Ovary (tissue), 9 donors: ENCODE results near the gene TBX18. TPM values are rescaled to one million over a fixed set of nuclear protein-coding genes. Genes with fewer than 3 reads are reported as not detected.

Experiments used
- DNase-seq, 5 donors: peaks; one replicate each; pipeline ENCODE4 v3.0.0-alpha.2; 2019 to 2020
- H3K27ac ChIP-seq, 2 donors: fragments of 200-600 bp; one replicate each; pipeline versions ENCODE4 v1.5.1 to v1.8.0; 2019 to 2022
- H3K27me3 ChIP-seq: fragments of 200-600 bp; one replicate; pipeline ENCODE4 v1.8.0; 2022
- H3K36me3 ChIP-seq: fragments of 200-600 bp; sonication (generic); one replicate; pipeline ENCODE4 v1.5.1; 2019
- H3K4me1 ChIP-seq: one replicate; pipeline ENCODE4 v1.8.1; 2013; ENCODE audit warnings: mild to moderate bottlenecking, moderate library complexity; ENCODE audit not compliant: insufficient read depth
- H3K4me3 ChIP-seq: fragments of 200-600 bp; sonication (generic); one replicate; pipeline ENCODE4 v1.5.1; 2017
- H3K9me3 ChIP-seq, 2 donors: fragments of 200-600 bp in 1 of 2; sonication (generic) in 1 of 2; one replicate each; pipeline versions ENCODE4 v1.5.1 to v1.8.1; 2013 to 2019; ENCODE audit warnings: mild to moderate bottlenecking in 1 of 2, moderate library complexity in 1 of 2
- CTCF ChIP-seq, 3 donors: fragments of 450-650 bp in 2 of 3; fragments of 200-600 bp in 1 of 3; IDR thresholded peaks; one replicate each; pipeline versions ENCODE4 v1.5.1 to v1.8.0; 2016 to 2022; ENCODE audit warnings: antibody characterized with exemption in 3 of 3, mild to moderate bottlenecking in 1 of 3
- EP300 ChIP-seq: sonication (generic); formaldehyde crosslinking; IDR thresholded peaks from one replicate; pipeline ENCODE4 v1.6.1; 2017; ENCODE audit warnings: antibody characterized with exemption
- POLR2A ChIP-seq: fragments of 450-650 bp; IDR thresholded peaks from one replicate; pipeline ENCODE4 v1.6.1; 2017; ENCODE audit warnings: antibody characterized with exemption, mild to moderate bottlenecking, moderate library complexity
- WGBS, 3 donors: extraction: QIAGEN DNeasy Blood & Tissue Kit in 1 of 3; methylation state at CpG; one replicate each; pipeline versions ENCODE4 v1.1.5 to v1.1.7; 2013 to 2017; 5-methylcytosine and 5-hydroxymethylcytosine counted together
- intact Hi-C, 4 donors: fragments of 100-400 bp; cut with DNase I; formaldehyde crosslinking; loops; one replicate each; pipeline versions ENCODE4 v1.11.0 to v1.15.1; 2022 to 2023
- polyA plus RNA-seq, 2 donors: library from polyadenylated mRNA; stranded (reverse); fragments of 200-250 nt in 1 of 2; fragments of 350-450 nt in 1 of 2; fragmentation: Illumina TruSeq in 1 of 2; extraction: RNeasy Lipid Tissue Mini Kit (QIAGEN cat#74804) in 1 of 2; gene quantifications; one replicate each; pipeline ENCODE4 v1.2.3, GENCODE V29; 2013 to 2014
- total RNA-seq, 7 donors: library from RNA; depleted of rRNA in 2 of 7; stranded (reverse); fragments of >200 nt in 2 of 7; fragmentation: NEBNext Ultra II Directional in 3 of 7; extraction: Animal tissue kit (Norgen Biotek cat#: 25700) in 3 of 7; gene quantifications; one replicate each; pipeline versions ENCODE4 v1.1.0 to v1.2.4, GENCODE V29; 2016 to 2023
- donor health status: DM: no; HTN: no; CAD: no; lungs with moderate emphysema.
- donor health status: DM: no; HTN: no; CAD: no.
- donor health status: Bipolar disorder and iron deficiency.
- donor health status: DM: yes; HTN: yes; CAD: no.
- donor health status: DM: no; HTN: no; CAD: no.
- donor health status: DM: yes; HTN: yes; CAD: no.

The TBX18 gene
- total and polyA plus RNA-seq, 9 donors: 1.3 to 13.3 (median 5.4) TPM

- TF ChIP-seq CTCF (IDR thresholded peaks at IDR 0.05) (no peak), EP300 (no peak), POLR2A (no peak)
- no peaks in the 10 kb centered on the region for H3K36me3 ChIP-seq
- DNase-seq: peak in 1 of 5 donors; percentile 21
- H3K27ac ChIP-seq: no peak overlapping the region
- peaks cover 5% of the 10 kb centered on the region for H3K27me3 ChIP-seq
- peaks cover 5% of the 10 kb centered on the region for H3K4me1 ChIP-seq
- 10 to 23% (median 10%) methylated on average over 14 of the region's 14 CpGs for WGBS, 3 donors
- intact Hi-C loops: no loop called here
- no peak overlapping the region for H3K4me3 ChIP-seq
- no peaks in the 10 kb centered on the region for H3K9me3 ChIP-seq
Measured at GRCh38 chr6:84774985-84775284, 10.5 kb upstream of the TBX18 start.

- 1 to 7% (median 2%) methylated on average over 51 to 79 of the region's 79 CpGs for WGBS, 3 donors
- H3K27ac ChIP-seq: no peak overlapping the region
- no peaks in the 10 kb centered on the region for H3K36me3 ChIP-seq
- peaks cover 5% of the 10 kb centered on the region for H3K4me1 ChIP-seq
- H3K9me3 ChIP-seq: no peaks in the 10 kb centered on the region
- DNase-seq: peak in 4 of 5 donors; percentile 13 to 54 (median 29)
- intact Hi-C loops: no loop called here
- TF ChIP-seq EP300: no peak
- peak in 1 of 3 donors; percentile 40 for TF ChIP-seq CTCF (IDR thresholded peaks at IDR 0.05)
- TF ChIP-seq POLR2A: no peak
- peaks cover 5% of the 10 kb centered on the region for H3K27me3 ChIP-seq
- peak overlapping the region; percentile 21 for H3K4me3 ChIP-seq
Measured at GRCh38 chr6:84774157-84774984, 10.0 kb upstream of the TBX18 start.

- peaks cover 5% of the 10 kb centered on the region for H3K4me1 ChIP-seq
- WGBS, 3 donors: 2 to 6% (median 2%) methylated on average over 68 to 69 of the region's 69 CpGs
- TF ChIP-seq EP300 (no peak), POLR2A (no peak), CTCF (IDR thresholded peaks at IDR 0.05) (no peak)
- peak in 1 of 5 donors; percentile 10 for DNase-seq
- H3K9me3 ChIP-seq: no peaks in the 10 kb centered on the region
- no peak overlapping the region for H3K27ac ChIP-seq
- peaks cover 5% of the 10 kb centered on the region for H3K27me3 ChIP-seq
- H3K4me3 ChIP-seq: peak overlapping the region; percentile 21
- intact Hi-C loops: no loop called here
- no peaks in the 10 kb centered on the region for H3K36me3 ChIP-seq
Measured at GRCh38 chr6:84773431-84774156, 9.2 kb upstream of the TBX18 start.

GRCh38 chr6:84773133-84773430 is 8.7 kb upstream of the TBX18 start:
- no peak for DNase-seq
- WGBS, 3 donors: 6 to 8% (median 8%) methylated on average over 14 of the region's 14 CpGs
- no peak overlapping the region for H3K27ac ChIP-seq
- intact Hi-C loops: no loop called here
- H3K36me3 ChIP-seq: no peaks in the 10 kb centered on the region
- no peaks in the 10 kb centered on the region for H3K9me3 ChIP-seq
- TF ChIP-seq POLR2A (no peak), EP300 (no peak), CTCF (IDR thresholded peaks at IDR 0.05) (no peak)
- no peak overlapping the region for H3K4me3 ChIP-seq
- peaks cover 5% of the 10 kb centered on the region for H3K27me3 ChIP-seq
- peaks cover 5% of the 10 kb centered on the region for H3K4me1 ChIP-seq
